Lung microvascular endothelial cell (primary cell): ENCODE data around the gene GNMT. TPM values are rescaled to one million over a fixed set of nuclear protein-coding genes. Genes with fewer than 3 reads are reported as not detected.

Experiments
- DNase-seq, 2 donors: peaks; one replicate each; pipeline versions ENCODE4 v3.0.0 to v3.0.0-alpha.2; 2010; ENCODE audit warnings: low read depth in 2 of 2
- total RNA-seq: library from RNA; depleted of rRNA; stranded (reverse); fragments of >200 nt; gene quantifications from 2 replicates; pipeline ENCODE4 v1.2.1, GENCODE V29; 2014

The GNMT gene
- total RNA-seq = under 0.01 TPM in 1 of 2 replicates, not detected in the other

DNA sequence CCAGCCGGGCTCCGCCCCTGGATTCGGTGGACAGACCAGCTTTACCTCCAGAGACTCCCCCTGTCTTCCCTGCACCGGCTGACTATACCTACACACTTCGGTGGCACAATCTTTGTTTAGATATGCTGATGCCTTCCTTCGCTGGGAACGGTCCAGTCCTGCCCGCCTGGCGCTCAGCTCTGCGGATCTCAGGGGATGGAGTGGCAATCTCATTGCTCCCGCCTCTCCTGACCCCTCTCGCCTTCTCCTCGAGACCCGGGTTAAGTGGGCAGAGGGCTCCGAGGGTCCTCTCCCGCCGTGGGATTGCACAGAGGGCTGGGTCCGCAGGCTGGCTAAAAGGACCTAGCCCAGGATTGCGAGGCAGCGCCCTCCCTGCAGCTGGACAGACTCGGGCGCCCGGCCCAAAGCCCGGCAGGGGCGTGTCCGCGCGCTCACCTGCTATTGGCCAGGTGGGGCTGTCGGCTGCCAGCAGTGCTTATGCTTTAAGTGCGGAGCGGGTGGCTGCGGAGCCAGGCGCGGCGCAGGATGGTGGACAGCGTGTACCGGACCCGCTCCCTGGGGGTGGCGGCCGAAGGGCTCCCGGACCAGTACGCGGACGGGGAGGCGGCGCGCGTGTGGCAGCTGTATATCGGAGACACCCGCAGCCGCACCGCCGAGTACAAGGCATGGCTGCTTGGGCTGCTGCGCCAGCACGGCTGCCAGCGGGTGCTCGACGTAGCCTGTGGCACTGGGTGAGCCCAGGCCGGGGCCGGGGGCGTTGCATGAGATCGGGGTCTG, at the start of gene GNMT:
TSS of gene GNMT (plus strand) at position 512 of the 777 bp plus-strand sequence. CDS start at position 526, 14 bp downstream.
- DNase-seq = peak; percentile 28 to 49

DNA sequence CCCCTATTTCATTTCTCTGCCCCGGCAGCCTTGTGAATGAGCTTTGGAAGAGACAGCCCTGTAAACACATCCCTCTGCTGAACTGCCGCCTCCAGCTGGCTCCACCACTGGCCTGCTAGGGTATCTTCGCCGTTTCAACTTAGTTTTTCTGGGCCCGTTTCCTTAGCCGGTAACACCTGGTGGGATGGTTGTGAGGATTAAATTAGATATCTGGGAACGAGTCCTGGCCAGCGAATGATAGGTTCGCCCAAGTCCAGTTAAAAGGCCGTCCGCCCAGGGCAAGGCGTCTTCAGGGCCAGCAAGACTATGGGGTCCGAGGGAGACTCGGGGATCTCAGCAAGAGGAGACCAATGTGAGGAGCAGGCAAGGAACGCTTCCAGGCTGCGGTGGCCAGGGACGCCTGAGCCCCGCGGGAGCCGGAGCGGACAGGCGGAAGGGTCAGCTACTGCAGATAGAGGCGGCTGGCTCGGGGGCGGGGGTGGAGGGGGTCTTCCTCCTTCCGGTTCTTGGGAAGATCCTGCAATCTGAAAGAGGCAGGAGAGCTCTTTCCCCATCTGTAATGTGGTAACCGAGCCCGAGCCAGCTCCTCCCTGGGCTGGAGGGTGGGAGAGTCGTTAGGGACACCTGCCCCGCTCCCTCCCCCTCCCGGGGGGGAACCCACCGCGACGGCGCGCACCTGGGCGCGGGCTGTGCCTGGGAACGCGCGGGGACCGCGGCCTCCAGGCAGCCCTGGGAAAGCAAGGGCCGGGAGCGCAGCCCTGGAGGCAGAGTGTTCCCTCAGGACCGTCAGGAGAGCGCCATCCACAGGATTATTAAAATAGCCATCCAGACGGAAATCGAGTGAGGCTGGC, 49.2 kb upstream of the GNMT start:
- DNase-seq = no peak

DNA sequence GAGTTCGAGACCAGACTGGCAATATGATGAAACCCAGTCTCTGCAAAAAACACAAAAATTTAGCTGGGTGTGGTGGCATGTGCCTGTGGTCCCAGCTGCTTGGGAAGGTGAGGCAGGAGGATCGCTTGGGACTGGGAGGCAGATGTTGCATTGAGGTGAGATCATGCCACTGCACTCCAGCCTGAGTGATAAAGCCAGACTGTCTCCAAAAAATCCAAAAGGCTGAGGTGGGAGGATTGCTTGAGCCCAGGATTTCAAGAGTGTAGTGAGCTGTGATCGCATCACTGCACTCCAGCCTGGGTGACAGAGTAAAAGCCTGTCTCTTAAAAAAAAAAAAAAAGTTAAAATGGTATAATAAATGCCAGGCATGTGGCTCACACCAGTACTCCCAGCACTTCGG, 46.0 kb upstream of the GNMT start:
- no peak for DNase-seq

DNA sequence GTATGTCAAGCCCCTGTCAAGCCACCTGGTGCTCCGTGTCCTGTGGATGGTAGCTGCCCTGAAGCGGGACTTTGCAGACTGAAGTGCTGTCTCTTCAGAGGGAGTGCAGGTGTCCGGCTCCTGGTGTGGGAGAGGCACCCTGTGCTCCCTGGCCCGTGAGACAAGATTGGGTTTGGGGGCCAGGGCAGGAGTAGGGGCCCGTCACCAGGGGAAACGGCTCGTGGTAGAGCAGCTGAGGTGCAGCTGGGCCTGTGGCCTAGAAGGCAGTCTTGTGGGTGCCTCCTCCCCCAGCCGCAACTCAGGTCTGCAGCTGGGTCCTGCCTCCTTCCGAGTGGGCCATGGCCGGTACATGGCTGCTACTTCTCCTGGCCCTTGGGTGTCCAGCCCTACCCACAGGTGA, 44.8 kb upstream of the GNMT start, which contains the start of gene PTCRA:
TSS of gene PTCRA (plus strand) at position 322 of the 400 bp plus-strand sequence. CDS start at position 339, 17 bp downstream.
- no peak for DNase-seq

DNA sequence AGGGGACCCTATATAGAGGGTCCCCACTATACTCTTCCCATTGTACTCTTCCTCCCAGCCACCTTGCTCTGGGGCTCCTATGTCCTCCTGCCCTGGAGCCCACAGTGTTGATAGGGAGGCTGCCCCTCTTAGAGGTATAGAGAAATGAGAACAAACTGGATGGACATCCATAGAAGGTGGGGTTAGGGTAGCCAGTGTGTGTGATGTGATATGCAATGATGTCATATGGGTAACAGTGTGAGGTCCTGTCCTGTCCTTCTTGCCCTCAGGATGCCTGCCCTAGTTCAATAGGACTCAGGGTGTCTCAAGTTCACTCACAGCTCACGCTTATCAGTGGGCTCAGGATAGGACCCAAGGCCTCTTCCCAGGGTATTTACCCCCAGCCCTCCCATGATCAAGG, 44.3 kb upstream of the GNMT start:
- DNase-seq = no peak

DNA sequence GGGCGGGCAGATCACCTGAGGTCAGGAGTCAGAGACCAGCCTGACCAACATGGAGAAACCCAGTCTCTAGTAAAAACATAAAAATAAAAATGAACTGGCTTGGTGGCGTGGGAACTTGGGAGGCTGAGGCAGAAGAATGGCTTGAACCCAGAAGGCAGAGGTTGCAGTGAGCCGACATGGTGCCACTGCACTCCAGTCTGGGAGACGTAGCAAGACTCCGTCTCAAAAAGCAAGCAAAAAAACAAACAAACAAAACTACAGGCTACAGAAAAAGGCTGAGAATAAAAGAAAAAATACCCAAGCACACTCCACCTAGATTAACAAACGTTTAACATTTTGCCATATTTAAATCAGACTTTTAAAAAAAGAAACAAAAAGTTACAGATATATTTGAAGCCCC, 38.8 kb upstream of the GNMT start:
- no peak for DNase-seq

DNA sequence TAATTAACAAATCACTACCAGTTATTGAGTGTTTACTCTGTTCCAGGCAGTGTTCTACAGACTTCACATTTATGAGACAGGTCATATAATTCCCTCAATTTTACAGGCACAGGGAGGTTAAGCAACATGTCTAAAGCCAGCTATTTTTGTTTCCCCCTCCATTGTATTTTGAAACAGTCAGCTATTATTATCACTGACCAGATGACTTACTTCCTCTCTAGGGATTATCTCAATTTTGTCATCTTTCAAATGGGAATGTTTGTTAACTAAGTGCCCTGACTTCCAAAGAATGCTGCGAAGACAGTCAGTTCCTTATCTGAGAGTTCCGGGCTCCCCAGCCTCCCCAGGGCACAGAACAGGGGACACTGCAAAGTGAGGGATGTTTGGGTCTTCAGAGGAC, 36.9 kb upstream of the GNMT start:
- peak; percentile 17 to 29 for DNase-seq

DNA sequence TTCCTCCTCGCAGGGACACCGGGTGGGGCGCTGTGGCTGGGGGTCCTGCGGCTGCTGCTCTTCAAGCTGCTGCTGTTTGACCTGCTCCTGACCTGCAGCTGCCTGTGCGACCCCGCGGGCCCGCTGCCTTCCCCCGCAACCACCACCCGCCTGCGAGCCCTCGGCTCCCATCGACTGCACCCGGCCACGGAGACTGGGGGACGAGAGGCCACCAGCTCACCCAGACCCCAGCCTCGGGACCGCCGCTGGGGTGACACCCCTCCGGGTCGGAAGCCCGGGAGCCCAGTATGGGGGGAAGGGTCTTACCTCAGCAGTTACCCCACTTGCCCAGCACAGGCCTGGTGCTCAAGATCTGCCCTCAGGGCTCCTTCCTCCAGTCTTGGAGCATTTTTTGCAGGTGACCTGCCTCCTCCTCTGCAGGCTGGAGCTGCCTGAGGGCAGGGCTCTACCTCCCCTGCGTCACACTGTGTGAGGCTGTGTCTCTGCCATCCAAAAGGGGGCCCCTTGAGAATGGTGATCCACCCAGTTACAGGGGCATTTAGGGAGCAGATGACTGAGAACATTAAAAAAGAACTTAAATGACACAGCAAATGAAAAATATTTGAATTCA, 35.2 kb upstream of the GNMT start:
- no peak for DNase-seq

DNA sequence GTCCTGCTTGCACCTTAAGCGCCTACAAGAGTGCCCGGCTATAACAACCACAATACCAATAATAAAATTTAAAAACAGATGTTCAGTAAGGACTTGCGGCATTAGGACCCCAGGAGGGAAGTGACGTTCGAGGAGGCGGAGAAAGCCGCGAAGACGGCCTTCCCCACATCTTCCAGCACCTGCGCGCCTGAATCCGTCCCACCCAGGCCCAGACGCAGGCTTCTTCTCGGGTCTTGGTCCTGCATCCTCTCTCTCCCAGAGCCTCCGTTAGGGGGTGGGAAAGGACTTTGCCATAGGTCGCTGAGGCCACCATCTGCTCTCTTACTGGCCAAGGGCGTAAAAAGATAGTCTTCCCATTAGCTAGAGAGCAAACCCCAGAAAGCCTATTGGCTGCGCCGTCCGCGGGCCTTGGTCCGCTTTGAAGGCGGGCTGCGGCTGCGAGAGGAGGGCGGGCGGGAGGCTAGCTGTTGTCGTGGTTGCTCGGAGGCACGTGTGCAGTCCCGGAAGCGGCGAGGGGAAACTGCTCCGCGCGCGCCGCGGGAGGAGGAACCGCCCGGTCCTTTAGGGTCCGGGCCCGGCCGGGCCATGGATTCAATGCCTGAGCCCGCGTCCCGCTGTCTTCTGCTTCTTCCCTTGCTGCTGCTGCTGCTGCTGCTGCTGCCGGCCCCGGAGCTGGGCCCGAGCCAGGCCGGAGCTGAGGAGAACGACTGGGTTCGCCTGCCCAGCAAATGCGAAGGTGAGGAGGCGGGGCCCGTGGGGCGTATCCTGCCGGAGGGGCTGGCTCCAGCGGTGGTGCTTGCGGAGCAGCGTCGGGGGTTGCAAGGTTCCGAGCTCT, 31.4 kb upstream of the GNMT start, which contains the start of gene CNPY3:
TSS of gene CNPY3 (plus strand) at position 495 of the 835 bp plus-strand sequence. CDS start at position 586, 91 bp downstream.
- DNase-seq = peak; percentile 96 to 97

DNA sequence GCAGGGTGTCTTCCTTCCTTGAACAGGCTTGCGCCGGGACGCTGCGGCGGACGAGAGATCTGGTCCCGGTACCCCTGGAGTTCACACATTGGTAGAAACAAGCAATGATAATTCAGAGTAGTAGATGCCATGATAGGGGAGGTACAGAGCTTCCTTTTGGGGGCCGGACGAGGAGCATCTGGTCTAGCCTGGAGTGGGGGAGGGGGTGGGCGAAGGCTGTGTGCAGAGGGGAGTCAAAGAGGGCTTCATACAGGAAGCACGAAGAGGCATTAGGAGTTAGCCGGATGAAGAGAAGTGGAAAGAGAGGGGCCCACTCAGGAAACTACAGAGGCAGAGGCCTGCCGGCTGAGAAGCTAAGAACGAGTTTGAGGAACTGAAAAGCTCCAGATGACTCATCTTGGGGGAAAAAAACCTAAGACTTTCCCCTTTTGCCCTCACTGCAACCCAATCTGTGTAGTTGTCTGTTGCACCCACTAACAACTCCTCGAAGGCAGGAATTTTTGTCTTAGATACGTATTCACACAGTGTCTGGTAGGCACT, 30.7 kb upstream of the GNMT start:
- peak in 1 of 2 donors; percentile 68 for DNase-seq

DNA sequence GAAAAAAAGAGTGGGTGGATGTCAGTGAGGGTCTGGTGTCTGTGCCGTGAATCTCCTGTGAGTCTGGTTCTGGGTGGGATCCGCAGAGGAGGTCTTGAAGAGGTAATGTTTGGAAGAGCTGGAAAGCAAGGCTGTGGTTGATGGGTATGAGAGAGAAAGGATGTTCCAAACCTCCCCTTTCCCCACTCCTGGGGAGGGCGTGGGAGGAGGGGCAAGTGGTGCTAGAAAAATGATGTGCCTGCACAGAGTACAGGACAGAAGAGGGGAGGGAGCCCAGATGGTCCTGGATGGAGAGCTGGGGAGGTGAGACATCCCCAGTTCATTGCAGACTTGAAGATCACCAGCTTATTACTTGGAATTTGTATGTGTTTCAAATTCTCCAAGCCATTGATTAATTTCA, 28.1 kb upstream of the GNMT start:
- DNase-seq = no peak

DNA sequence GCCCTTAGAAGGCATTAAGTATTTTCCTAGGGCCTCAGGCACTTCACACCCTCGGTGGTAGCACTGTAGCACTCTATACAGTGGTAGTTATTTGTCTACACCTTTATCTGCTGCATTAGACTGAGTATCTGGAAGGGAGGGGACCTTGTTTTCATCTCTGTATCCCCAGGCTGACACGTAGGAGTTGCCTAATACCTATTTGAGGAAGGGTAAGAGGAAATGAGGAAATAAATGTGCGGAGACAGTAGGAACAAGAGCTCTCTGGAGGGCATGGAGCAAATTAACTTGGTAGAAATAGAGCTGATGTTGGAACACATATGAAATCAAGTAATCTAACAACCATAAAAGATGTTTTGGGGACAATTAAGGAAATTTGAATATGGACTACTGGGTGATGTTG, 27.3 kb upstream of the GNMT start:
- DNase-seq = no peak

DNA sequence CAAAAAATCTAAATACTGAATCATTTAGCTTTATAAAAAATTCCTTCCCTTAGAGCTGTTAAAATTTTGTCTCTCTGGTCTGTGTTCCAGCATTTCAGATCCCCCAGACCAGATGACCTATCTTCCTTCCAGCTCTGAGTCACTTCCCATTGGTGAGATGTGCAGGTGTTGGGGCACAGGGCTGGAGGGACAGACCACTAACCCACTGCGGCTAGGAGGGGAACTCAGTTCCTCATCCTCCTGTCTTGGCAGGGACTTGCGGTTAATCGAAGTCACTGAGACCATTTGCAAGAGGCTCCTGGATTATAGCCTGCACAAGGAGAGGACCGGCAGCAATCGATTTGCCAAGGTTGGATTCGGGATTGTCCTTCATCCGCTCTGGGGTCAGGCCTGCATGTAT, 25.2 kb upstream of the GNMT start:
- peak in 1 of 2 donors; percentile 40 for DNase-seq

DNA sequence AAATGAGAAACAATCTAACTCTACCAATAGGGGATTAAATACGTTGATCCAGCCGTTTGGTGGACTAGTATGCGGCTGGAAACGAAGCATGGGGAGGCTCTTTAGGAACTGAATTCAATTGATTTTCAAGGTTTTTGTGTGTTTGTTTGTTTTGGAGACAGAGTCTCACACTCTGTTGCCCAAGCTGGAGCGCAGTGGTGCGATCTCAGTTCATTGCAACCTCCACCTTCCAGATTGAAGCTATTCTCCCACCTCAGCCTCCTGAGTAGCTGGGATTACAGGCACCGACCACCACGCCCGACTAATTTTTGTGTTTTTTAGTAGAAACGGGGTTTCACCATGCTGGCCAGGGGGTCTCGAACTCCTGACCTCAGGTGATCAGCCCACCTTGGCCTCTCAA, 24.2 kb upstream of the GNMT start:
- DNase-seq = no peak

DNA sequence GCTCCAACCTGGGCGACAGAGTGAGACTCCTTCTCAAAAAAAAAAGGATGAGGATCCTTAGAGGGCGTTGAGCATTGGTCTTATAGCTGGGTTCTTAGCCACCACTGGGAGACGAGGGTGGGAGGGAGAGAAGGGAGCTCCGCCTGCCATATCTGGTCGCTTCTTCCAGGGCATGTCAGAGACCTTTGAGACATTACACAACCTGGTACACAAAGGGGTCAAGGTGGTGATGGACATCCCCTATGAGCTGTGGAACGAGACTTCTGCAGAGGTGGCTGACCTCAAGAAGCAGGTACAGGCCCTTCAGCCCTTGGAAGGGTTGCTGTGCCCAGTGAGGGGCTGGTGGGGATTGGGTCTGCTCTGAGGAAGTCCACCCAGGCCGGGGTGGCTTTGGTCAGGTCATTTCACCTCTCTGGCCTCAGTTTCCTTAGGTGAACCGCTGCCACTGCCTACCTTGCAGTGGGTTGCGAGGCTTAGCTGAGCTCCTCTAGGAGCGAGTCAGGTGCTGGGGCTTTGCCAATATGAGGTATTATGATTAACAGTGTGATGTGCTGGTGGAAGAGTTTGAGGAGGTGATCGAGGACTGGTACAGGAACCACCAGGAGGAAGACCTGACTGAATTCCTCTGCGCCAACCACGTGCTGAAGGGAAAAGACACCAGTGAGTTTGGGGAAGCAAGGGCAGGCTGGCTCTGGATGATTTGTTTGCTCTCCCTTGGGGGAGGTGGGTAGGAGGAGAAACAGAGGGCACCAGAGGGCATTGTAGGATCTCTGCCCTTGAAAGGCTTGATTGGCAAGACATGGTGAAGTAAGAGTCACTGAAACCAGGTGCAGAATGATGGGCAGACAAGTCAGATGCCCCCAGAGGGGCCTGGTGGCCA, 22.8 kb upstream of the GNMT start:
- DNase-seq = no peak

DNA sequence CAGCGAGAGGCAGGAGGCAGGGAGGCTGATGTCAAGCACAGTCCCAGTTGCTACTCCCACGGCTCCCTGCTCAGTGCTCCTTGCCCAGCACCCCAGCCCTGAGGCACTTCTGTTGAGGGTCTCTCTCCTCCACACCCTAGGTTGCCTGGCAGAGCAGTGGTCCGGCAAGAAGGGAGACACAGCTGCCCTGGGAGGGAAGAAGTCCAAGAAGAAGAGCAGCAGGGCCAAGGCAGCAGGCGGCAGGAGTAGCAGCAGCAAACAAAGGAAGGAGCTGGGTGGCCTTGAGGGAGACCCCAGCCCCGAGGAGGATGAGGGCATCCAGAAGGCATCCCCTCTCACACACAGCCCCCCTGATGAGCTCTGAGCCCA, 22.1 kb upstream of the GNMT start:
- no peak for DNase-seq

DNA sequence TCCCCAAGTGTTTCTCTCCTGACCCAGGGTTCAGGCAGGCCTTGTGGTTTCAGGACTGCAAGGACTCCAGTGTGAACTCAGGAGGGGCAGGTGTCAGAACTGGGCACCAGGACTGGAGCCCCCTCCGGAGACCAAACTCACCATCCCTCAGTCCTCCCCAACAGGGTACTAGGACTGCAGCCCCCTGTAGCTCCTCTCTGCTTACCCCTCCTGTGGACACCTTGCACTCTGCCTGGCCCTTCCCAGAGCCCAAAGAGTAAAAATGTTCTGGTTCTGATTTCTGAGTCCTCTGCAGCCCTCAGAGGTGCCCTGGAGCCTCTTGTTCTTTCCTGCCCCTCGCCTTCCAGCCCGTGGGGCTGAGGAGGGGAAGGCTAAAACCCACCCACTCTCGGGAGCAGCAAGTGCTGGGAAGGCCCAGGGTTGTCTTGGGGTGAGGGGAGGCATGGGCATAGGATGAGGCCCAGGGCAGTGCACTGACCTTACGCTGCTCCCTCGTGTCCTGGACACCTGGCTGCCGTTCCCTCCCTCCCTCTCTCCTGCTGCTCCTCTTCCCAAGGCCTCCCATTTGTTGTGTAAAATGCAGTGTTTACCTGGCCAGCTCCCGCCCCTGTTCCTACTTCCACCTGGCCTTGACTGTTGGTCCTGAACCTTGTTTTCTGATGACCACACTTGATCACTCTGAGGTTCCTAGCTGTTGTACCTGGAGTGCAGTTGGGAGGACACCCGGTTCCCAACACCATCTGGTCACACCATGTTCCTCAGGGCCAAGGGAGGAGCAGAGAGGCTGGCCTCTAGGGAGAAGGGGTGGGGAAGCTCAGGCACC, 21.4 kb upstream of the GNMT start:
- no peak for DNase-seq

DNA sequence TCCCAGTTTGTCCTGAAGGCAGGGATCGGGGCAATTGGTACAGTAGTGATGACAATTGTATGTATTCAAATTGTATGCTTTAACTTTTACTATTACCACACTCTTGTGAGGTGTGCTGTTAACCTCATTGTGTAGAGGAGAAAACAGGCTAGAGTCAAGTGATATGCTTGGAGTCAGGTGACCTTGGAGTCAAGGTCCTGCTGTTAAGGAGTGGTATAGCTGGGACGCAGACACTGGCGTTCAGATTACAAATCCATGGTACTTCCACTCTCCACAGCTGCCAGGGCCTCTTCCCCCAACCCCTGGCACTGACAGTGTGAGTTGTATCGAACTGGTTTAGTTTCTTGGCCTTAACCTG, 20.8 kb upstream of the GNMT start:
- DNase-seq = no peak

DNA sequence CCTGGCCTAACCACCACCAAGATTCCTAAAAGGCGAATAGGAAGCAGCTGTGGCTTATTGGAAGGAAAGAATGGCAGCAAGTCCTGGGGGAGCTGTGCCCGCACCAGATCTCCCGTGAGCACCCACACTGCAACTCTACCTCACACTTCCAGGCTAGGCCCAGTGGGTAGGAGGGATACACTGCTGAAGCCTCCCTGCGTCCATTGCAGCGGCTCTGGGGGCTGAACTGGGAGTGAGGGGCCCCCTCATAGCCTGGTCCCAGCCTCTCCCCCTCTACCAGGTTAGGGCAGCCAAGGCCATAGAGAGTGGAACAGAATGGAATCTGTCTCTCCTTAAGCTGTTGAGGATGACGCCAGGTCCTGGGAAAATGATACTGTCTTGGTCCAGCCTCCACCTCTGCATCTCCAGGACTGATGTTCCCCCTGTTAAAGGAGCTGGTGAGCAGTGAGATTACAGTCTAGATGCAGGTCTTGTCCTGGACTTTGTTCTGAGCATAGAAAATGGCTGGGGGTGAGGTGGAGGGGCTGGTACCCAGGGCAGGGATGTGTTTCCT, 20.0 kb upstream of the GNMT start:
- DNase-seq = no peak
